Neural cell (in vitro differentiated cells): Measurements from ENCODE around the gene MYBPC2. TPM values are rescaled to one million over a fixed set of nuclear protein-coding genes. Genes with fewer than 3 reads are reported as not detected.

Source experiments
- H2AFZ ChIP-seq: fragments of 200-600, 300-800 bp; sonication (generic), shearing (Covaris generic); 2 replicates; pipeline ENCODE4 v1.6.0; 2014; ENCODE audit warnings: low read depth, mild to moderate bottlenecking, antibody characterized with exemption, low read length, moderate library complexity
- H3F3A ChIP-seq: fragments of 200-600 bp; shearing (Covaris generic); 2 replicates; pipeline ENCODE4 v1.6.1; 2016; ENCODE audit warnings: mild to moderate bottlenecking, moderate library complexity, mixed read lengths, antibody characterized with exemption, low read length; ENCODE audit not compliant: insufficient read depth, poor library complexity, severe bottlenecking
- H3K27ac ChIP-seq: fragments of 200-600, 300-800 bp; sonication (generic), shearing (Covaris generic); 2 replicates; pipeline ENCODE4 v1.5.1; 2014; ENCODE audit warnings: mild to moderate bottlenecking, low read length, moderate library complexity
- H3K27me3 ChIP-seq: fragments of 300-800, 200-600 bp; sonication (generic), shearing (Covaris generic); 2 replicates; pipeline ENCODE4 v1.6.0; 2014; ENCODE audit warnings: mild to moderate bottlenecking, low read depth, low read length, moderate library complexity; ENCODE audit not compliant: insufficient read depth
- H3K36me3 ChIP-seq: fragments of 300-800, 200-600 bp; sonication (generic), shearing (Covaris generic); 2 replicates; pipeline ENCODE4 v1.5.1; 2014; ENCODE audit warnings: mild to moderate bottlenecking, antibody characterized with exemption, low read length, moderate library complexity; ENCODE audit not compliant: insufficient read depth
- H3K4me2 ChIP-seq: fragments of 300-800, 200-600 bp; sonication (generic), shearing (Covaris generic); 2 replicates; pipeline ENCODE4 v1.6.0; 2014; ENCODE audit warnings: mild to moderate bottlenecking, low read length
- H3K4me3 ChIP-seq: fragments of 300-800, 200-600 bp; sonication (generic), shearing (Covaris generic); 2 replicates; pipeline ENCODE4 v1.5.1; 2014; ENCODE audit warnings: mild to moderate bottlenecking, low read length, moderate library complexity
- H3K79me2 ChIP-seq: fragments of 200-600 bp; shearing (Covaris generic); replicated peaks from 2 replicates; pipeline ENCODE4 v1.6.0; 2014; ENCODE audit warnings: mild to moderate bottlenecking, low read length, moderate library complexity; ENCODE audit not compliant: insufficient read depth
- H3K9ac ChIP-seq: fragments of 300-800, 200-600 bp; sonication (generic), shearing (Covaris generic); 2 replicates; pipeline ENCODE4 v1.6.1; 2016; ENCODE audit warnings: mild to moderate bottlenecking, low read length, mixed read lengths
- H3K9me2 ChIP-seq: fragments of 200-600 bp; shearing (Covaris generic); 2 replicates; pipeline ENCODE4 v1.6.1; 2016; ENCODE audit warnings: mild to moderate bottlenecking, low read length, mixed read lengths; ENCODE audit not compliant: insufficient read depth
- H3K9me3 ChIP-seq: fragments of 200-600, 300-800 bp; sonication (generic), shearing (Covaris generic); 2 replicates; pipeline ENCODE4 v1.6.1; 2016; ENCODE audit warnings: mild to moderate bottlenecking, mixed run types, low read length, moderate library complexity, mixed read lengths
- H4K20me1 ChIP-seq: fragments of 200-600 bp; shearing (Covaris generic); 2 replicates; pipeline ENCODE4 v1.6.1; 2016; ENCODE audit warnings: mild to moderate bottlenecking, mixed run types; ENCODE audit not compliant: insufficient read depth
- CTCF ChIP-seq: fragments of 450-650 bp; IDR thresholded peaks from 2 replicates; pipeline ENCODE4 v1.5.1; 2014; ENCODE audit warnings: antibody characterized with exemption, mild to moderate bottlenecking, moderate library complexity; ENCODE audit not compliant: poor library complexity, severe bottlenecking
- EP300 ChIP-seq: fragments of 450-650 bp; conservative IDR thresholded peaks from 2 replicates; pipeline ENCODE4 v1.6.1; 2014; ENCODE audit warnings: antibody characterized with exemption, mild to moderate bottlenecking, moderate library complexity; ENCODE audit not compliant: poor library complexity, severe bottlenecking
- EZH2 ChIP-seq: fragments of 200-600, 300-800 bp; shearing (Covaris generic), sonication (generic); IDR thresholded peaks from 2 replicates; pipeline ENCODE4 v1.6.1; 2014; ENCODE audit warnings: antibody characterized with exemption, low read length, borderline replicate concordance, mild to moderate bottlenecking; ENCODE audit not compliant: insufficient read depth, poor library complexity, severe bottlenecking
- MXI1 ChIP-seq: fragments of 450-650 bp; conservative IDR thresholded peaks from 2 replicates; pipeline ENCODE4 v1.6.1; 2014; ENCODE audit warnings: antibody characterized with exemption, mild to moderate bottlenecking; ENCODE audit not compliant: poor library complexity, severe bottlenecking
- POLR2AphosphoS5 ChIP-seq: IDR thresholded peaks from 2 replicates; pipeline ENCODE4 v1.6.1; 2012
- RAD21 ChIP-seq: fragments of 450-650 bp; conservative IDR thresholded peaks from 2 replicates; pipeline ENCODE4 v1.6.1; 2014; ENCODE audit warnings: antibody characterized with exemption, mild to moderate bottlenecking, moderate library complexity
- SMC3 ChIP-seq: fragments of 450-650 bp; conservative IDR thresholded peaks from 2 replicates; pipeline ENCODE4 v1.6.1; 2014; ENCODE audit warnings: antibody characterized with exemption, mild to moderate bottlenecking, moderate library complexity; ENCODE audit not compliant: poor library complexity
- TAF1 ChIP-seq: IDR thresholded peaks from 2 replicates; pipeline ENCODE4 v1.6.1; 2012; ENCODE audit warnings: low read depth
- polyA plus RNA-seq: library from polyadenylated mRNA; depleted of rRNA; stranded (reverse); fragments of >200 nt; gene quantifications from 2 replicates; pipeline ENCODE4 v1.2.3, GENCODE V29; 2014
- TF ChIP-seq, protein P1 (sequence below): IDR thresholded peaks from 2 replicates; pipeline ENCODE4 v1.6.1; 2012; ENCODE audit warnings: borderline replicate concordance

Gene MYBPC2
- polyA plus RNA-seq, 1 donor from 2014 or later = not detected

- Histone ChIP-seq H3K9me2 (no peaks in the 10 kb centered on the region), H3K4me3 (no peak overlapping the region), H3K79me2 (no peaks in the 10 kb centered on the region), H3K27ac (no peak overlapping the region), H4K20me1 (no peaks in the 10 kb centered on the region), H3K9ac (no peak overlapping the region), H3F3A (no peaks in the 10 kb centered on the region), H3K36me3 (no peaks in the 10 kb centered on the region), H3K9me3 (no peaks in the 10 kb centered on the region), H3K4me2 (no peak overlapping the region), H3K27me3 (peaks cover 5% of the 10 kb centered on the region), H2AFZ (no peak overlapping the region)
- no peak for TF ChIP-seq CTCF
- TF ChIP-seq, protein P1, sequence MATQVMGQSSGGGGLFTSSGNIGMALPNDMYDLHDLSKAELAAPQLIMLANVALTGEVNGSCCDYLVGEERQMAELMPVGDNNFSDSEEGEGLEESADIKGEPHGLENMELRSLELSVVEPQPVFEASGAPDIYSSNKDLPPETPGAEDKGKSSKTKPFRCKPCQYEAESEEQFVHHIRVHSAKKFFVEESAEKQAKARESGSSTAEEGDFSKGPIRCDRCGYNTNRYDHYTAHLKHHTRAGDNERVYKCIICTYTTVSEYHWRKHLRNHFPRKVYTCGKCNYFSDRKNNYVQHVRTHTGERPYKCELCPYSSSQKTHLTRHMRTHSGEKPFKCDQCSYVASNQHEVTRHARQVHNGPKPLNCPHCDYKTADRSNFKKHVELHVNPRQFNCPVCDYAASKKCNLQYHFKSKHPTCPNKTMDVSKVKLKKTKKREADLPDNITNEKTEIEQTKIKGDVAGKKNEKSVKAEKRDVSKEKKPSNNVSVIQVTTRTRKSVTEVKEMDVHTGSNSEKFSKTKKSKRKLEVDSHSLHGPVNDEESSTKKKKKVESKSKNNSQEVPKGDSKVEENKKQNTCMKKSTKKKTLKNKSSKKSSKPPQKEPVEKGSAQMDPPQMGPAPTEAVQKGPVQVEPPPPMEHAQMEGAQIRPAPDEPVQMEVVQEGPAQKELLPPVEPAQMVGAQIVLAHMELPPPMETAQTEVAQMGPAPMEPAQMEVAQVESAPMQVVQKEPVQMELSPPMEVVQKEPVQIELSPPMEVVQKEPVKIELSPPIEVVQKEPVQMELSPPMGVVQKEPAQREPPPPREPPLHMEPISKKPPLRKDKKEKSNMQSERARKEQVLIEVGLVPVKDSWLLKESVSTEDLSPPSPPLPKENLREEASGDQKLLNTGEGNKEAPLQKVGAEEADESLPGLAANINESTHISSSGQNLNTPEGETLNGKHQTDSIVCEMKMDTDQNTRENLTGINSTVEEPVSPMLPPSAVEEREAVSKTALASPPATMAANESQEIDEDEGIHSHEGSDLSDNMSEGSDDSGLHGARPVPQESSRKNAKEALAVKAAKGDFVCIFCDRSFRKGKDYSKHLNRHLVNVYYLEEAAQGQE = no peak
- TF ChIP-seq EP300 = no peak
- no peak for TF ChIP-seq POLR2AphosphoS5
- no peak for TF ChIP-seq EZH2
- TF ChIP-seq TAF1 = no peak
- no peak for TF ChIP-seq MXI1
- TF ChIP-seq SMC3 = no peak
- no peak for TF ChIP-seq RAD21
Measured at GRCh38 chr19:50428772-50429463, 3.8 kb upstream of the MYBPC2 start.

- no peak overlapping the region for H3K27ac ChIP-seq
- H3K9ac ChIP-seq = peak overlapping the region; percentile 62
- no peaks in the 10 kb centered on the region for H3K36me3 ChIP-seq
- H3K27me3 ChIP-seq = peaks cover 5% of the 10 kb centered on the region
- H3F3A ChIP-seq = no peaks in the 10 kb centered on the region
- no peak overlapping the region for H3K4me2 ChIP-seq
- no peaks in the 10 kb centered on the region for H3K9me2 ChIP-seq
- H4K20me1 ChIP-seq = no peaks in the 10 kb centered on the region
- H3K9me3 ChIP-seq = no peaks in the 10 kb centered on the region
- TF ChIP-seq, protein P1 = no peak
- TF ChIP-seq SMC3 (no peak), EP300 (no peak), MXI1 (no peak), EZH2 (no peak), TAF1 (no peak), CTCF (no peak), POLR2AphosphoS5 (no peak), RAD21 (no peak)
- peak overlapping the region; percentile 76 for H3K4me3 ChIP-seq
- H3K79me2 ChIP-seq = no peaks in the 10 kb centered on the region
- no peak overlapping the region for H2AFZ ChIP-seq
Measured at GRCh38 chr19:50430888-50431342, 1.8 kb upstream of the MYBPC2 start.
